Measurements from ENCODE around the gene CCL3.

- TF ChIP-seq CTCF (tag by site-specific recombination; IDR thresholded peaks at IDR 0.05) (no peak), ZNF324 (tag by site-specific recombination; IDR thresholded peaks at IDR 0.05) (no peak), REST (tag by site-specific recombination; IDR thresholded peaks at IDR 0.05) (no peak), ZNF768 (tag by site-specific recombination; IDR thresholded peaks at IDR 0.05) (no peak)
These were observed 41.9 kb downstream of the CCL3 start for GRCh38 chr17:36048066-36048465.

All from HEK293 (cell line).